Measurements from ENCODE around the gene NDUFA6. TPM values are rescaled to one million over a fixed set of nuclear protein-coding genes. Genes with fewer than 3 reads are reported as not detected.
A peak's percentile ranks its signal among the peaks of the same experiment; 100 is the strongest.

Gene NDUFA6
- total RNA-seq, 1 donor from 2014 or later: 43.5 TPM

DNA sequence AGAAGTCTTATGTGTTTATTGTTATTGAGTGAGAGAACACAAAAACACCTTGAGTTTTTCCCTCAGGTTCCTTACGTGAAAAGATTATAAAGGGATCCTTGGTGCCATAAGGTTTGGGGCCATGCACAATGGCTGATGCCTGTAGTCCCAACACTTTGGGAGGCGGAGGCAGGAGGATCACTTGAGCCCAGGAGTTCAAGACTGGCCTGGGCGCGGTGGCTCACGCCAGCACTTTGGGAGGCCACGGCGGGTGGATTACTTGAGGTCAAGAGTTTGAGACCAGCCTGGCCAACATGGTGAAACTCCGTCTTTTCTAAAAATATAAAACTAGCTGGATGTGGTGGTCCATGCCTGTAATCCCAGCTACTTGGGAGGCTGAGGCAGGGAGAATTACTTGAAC, 5.7 kb downstream of the NDUFA6 start:
- no peak for DNase-seq
- ATAC-seq: no peak
- Histone ChIP-seq H3K4me3 (no peak overlapping the region), H3K27me3 (ENCODE audit: low read depth) (no peaks in the 10 kb centered on the region), H3K9me3 (no peaks in the 10 kb centered on the region), H3K4me1 (peaks cover 24% of the 10 kb centered on the region), H3K36me3 (peaks cover 56% of the 10 kb centered on the region), H3K27ac (no peak overlapping the region)
- intact Hi-C loops (cut with DNase I): no loop called here
- TF ChIP-seq, protein P1, sequence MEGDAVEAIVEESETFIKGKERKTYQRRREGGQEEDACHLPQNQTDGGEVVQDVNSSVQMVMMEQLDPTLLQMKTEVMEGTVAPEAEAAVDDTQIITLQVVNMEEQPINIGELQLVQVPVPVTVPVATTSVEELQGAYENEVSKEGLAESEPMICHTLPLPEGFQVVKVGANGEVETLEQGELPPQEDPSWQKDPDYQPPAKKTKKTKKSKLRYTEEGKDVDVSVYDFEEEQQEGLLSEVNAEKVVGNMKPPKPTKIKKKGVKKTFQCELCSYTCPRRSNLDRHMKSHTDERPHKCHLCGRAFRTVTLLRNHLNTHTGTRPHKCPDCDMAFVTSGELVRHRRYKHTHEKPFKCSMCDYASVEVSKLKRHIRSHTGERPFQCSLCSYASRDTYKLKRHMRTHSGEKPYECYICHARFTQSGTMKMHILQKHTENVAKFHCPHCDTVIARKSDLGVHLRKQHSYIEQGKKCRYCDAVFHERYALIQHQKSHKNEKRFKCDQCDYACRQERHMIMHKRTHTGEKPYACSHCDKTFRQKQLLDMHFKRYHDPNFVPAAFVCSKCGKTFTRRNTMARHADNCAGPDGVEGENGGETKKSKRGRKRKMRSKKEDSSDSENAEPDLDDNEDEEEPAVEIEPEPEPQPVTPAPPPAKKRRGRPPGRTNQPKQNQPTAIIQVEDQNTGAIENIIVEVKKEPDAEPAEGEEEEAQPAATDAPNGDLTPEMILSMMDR (IDR thresholded peaks at IDR 0.05): no peak

DNA sequence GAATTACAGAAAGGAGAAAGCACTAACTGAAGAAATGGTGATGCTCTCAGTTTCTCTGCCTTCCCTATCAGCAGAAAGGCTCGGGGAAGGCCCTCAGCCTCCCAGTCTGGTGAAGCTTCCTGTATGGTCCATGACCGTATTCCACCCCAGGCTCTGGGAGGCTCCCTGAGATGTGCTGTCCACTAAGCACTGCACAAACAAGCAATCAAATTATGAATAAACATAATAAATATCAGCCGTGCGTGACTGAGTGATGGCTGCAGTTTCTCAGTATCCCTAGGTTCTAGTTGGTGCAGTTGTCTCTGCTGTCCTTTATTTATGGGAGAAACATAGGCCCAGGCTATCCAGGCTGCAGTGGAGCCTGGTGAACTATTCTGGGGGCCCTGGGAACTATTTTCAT, 7.5 kb downstream of the NDUFA6 start:
- intact Hi-C loops (cut with DNase I): no loop called here
- no peak for DNase-seq
- peaks cover 22% of the 10 kb centered on the region for H3K4me1 ChIP-seq
- no peaks in the 10 kb centered on the region for H3K27me3 ChIP-seq (ENCODE audit: low read depth)
- H3K27ac ChIP-seq: no peak overlapping the region
- ATAC-seq: no peak
- peaks cover 59% of the 10 kb centered on the region for H3K36me3 ChIP-seq
- no peak overlapping the region for H3K4me3 ChIP-seq
- no peaks in the 10 kb centered on the region for H3K9me3 ChIP-seq
- TF ChIP-seq, protein P1 (IDR thresholded peaks at IDR 0.05): no peak

DNA sequence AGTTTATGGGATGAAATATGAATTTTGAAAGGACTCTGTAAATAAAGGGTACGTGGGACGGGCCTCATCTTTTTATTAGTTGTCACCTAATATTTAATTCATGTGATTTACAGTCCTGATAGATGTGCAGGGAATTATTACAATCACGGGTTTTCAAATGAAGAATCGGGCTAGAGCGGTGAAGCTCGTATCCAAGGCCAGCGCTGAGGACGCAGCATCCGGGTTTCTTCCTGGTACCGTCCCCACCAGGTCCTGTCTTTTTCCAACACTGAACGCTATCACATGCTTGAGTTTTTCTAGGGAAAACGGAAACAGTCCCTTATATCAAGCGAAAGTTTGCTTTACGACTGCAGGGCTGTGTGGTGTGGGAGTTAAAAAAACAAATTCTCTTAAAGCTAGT, 10.3 kb downstream of the NDUFA6 start:
- intact Hi-C loops (cut with DNase I): no loop called here
- TF ChIP-seq, protein P1 (IDR thresholded peaks at IDR 0.05): no peak
- H3K4me1 ChIP-seq: peaks cover 26% of the 10 kb centered on the region
- ATAC-seq: peak in 1 of 2 donors; percentile 25
- no peaks in the 10 kb centered on the region for H3K27me3 ChIP-seq (ENCODE audit: low read depth)
- H3K9me3 ChIP-seq: no peaks in the 10 kb centered on the region
- H3K27ac ChIP-seq: peak overlapping the region; percentile 98
- H3K4me3 ChIP-seq: peak overlapping the region; percentile 66
- peaks cover 55% of the 10 kb centered on the region for H3K36me3 ChIP-seq
- DNase-seq: no peak

DNA sequence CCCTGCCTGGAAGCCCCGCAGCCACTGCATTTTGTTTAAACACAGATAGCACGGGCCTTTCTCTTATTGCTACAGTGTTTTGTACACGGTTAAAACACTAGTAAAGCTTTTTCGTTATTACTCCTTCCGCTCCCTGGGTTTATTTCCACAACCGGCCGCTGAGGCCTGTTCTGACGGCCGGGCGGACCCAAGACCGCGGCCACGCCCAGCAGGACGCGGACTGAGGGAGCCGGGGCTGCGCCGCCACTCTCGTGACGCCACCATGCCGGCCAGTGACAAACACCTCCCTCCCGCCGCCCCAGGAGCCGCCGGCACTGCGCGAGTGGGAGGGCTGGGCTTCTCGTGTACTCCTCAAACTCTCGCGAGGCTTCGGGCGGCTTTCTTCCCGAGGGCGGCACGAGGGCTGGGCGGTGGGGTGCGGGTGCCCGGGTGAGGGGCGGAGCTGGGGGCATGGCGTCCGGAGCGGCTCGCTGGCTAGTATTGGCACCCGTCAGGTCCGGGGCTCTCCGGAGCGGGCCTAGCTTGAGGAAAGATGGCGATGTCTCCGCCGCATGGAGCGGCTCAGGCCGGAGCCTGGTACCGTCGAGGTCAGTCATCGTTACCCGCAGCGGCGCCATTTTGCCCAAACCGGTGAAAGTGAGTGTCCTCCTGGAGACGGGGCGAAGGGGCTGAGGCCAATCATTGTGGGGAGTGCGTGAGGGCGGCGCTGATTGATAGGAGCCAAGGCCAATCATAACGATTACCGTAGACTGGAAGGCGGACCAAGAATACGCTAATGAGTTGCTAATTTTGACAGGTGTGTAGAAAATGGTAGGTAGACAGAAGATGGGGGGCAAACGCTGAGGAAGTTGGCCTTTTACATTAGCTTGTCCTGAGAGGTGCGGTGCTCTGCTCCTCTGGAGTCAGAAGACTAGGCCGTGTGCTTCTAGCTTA, 11.0 kb downstream of the NDUFA6 start, which contains the start of gene SMDT1:
TSS of gene SMDT1 (plus strand) at position 382 of the 933 bp plus-strand sequence. CDS start at position 451, 69 bp downstream.
- DNase-seq (peak; percentile 100), ATAC-seq (peak; percentile 96 to 97)
- intact Hi-C loops (cut with DNase I): no loop called here
- H3K4me1 ChIP-seq: peaks cover 33% of the 10 kb centered on the region
- no peaks in the 10 kb centered on the region for H3K27me3 ChIP-seq (ENCODE audit: low read depth)
- peaks cover 48% of the 10 kb centered on the region for H3K36me3 ChIP-seq
- TF ChIP-seq, protein P1 (IDR thresholded peaks at IDR 0.05): no peak
- peak within 1 kb of the TSS; percentile 66 for H3K4me3 ChIP-seq
- H3K9me3 ChIP-seq: no peaks in the 10 kb centered on the region
- H3K27ac ChIP-seq: peak within 1 kb of the TSS; percentile 98

DNA sequence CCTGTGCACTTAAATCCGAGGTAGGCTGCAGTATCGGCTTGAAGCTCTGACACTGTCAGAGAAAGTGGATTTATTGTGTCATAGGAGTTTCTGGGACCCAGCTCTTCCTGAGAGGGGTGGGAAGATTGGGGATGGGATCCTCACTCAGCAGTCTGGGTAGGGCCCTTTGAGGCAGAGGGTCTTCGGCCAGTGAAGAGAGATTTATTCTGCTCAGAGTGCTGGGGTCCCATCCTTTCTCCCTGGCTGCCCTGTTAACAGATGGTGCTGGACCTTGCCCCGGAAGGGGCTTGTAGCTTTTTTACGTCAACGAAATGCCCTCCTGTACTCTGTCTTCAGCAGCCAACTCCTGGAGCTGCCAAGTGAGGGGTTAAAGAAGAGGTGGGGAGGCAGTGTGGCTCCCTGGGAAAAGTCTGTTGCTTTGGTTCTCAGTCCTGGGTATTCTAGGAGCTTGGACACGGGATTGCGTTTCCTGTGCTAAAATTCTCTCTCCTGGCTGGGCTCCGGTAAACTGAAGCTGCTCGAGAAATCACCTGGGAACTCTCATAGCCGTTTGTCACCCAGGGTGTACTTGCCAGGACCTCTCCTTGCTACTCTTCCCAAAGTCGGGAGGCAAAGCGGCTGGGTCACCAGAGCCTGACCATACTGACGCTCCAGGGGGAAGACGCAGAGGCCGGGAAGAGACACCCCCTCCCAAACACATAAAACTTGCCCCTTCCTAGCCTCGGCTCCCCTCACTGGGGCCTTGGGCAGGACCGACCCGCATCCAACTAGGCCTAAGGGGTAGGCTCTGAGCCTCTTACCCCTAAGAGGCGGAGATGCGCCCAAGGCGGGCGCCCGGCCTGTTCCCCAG, 11.9 kb downstream of the NDUFA6 start:
- ATAC-seq (peak; percentile 17 to 25), DNase-seq (peak; percentile 60)
- peaks cover 37% of the 10 kb centered on the region for H3K4me1 ChIP-seq
- intact Hi-C loops (cut with DNase I): no loop called here
- H3K36me3 ChIP-seq: peaks cover 39% of the 10 kb centered on the region
- TF ChIP-seq, protein P1 (IDR thresholded peaks at IDR 0.05): no peak
- peak overlapping the region; percentile 98 for H3K27ac ChIP-seq
- no peaks in the 10 kb centered on the region for H3K27me3 ChIP-seq (ENCODE audit: low read depth)
- H3K9me3 ChIP-seq: no peaks in the 10 kb centered on the region
- peak overlapping the region; percentile 66 for H3K4me3 ChIP-seq

Measured in lower lobe of right lung (tissue), 2 donors.